ENCODE results near the gene TRIM8. TPM values are rescaled to one million over a fixed set of nuclear protein-coding genes. Genes with fewer than 3 reads are reported as not detected.

TRIM8 gene
- total and polyA plus RNA-seq, 2 of the 4 experiments (the other 2 are of a cell fraction), result 25.5 to 126 TPM

DNA sequence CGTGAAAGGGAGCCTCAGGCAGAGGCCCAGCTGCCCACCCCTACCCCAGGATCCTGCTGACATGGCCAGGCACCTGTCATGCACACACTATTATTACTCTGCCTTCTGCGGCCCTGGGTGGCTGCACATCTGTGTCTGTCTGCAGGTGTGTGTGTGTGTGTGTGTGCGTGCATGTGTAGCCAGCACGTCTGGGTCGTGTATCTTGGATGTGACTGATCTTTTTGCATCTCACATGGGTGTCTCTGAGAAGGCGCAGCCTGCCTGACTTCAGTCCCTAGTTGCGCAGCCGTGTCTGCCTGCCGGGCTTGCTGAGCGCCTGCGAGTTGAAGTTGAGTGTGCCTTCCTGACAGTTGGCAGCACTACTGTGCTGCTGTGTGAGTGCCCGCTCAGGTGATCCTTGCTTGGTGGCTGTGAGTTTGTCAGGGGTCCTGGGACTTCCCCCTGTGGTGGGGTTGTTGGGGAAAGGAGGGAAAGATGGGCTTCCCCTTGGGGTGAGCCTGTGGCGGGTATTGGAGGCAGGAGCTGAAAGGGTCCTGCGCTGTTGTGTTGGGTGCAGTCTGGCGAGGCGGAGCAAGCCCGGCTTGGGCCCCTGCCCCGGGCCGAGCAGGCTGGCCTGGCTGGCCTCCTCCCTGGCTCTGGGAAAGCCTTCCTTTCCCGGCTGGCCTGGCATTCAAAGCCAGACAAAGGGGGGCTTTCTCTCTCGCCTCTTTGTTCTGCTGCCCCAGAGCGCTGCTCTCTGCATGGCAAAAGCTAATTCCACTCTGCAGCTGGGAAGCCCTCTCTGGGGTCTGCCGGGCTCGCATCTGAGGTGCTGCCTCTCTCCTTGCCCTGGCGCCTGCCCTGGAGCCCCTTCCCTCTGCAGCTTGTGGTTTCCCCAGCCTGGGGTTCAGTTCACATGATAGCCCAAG, 4.9 kb downstream of the TRIM8 start:
- 37% methylated on average over 11 of the region's 25 CpGs; no CpG with 5 or more reads in 1 of the 2 experiments for WGBS, 2 experiments (ENCODE audit: extremely low coverage in 2 of 2, insufficient read length in 1 of 2)
- H2BK120ac ChIP-seq (ENCODE audit: low read depth, low read length), result no peak overlapping the region; the same call in 1 of the 2 replicates
- no peak overlapping the region for H4K5ac ChIP-seq (ENCODE audit: low read depth, low read length)
- H4K91ac ChIP-seq (ENCODE audit: insufficient read depth, low read depth, low read length), result peak overlapping the region; percentile 25; the same call in 1 of the 2 replicates
- ChIA-PET POLR2A (ENCODE audit: unreplicated experiment) (no interaction called here), CTCF (no interaction called here)
- H3K27me3 ChIP-seq (ENCODE audit: control insufficient read depth, insufficient read depth, low read length), result no peaks in the 10 kb centered on the region
- DNase-seq, result no peak
- peak overlapping the region; percentile 89 for H2AK9ac ChIP-seq (replicated peaks; ENCODE audit: low read depth, low read length, poor library complexity)
- peak overlapping the region; percentile 83 for H3K23ac ChIP-seq (ENCODE audit: low read depth, low read length)
- H3K18ac ChIP-seq (ENCODE audit: low read depth, low read length), result no peak overlapping the region
- H3K56ac ChIP-seq (ENCODE audit: extremely low read depth, insufficient read depth, low read length), result no peak overlapping the region
- BruUV-seq (replicated peaks), result no TSS peak
- H2AFZ ChIP-seq (replicated peaks; ENCODE audit: low read length, poor library complexity), result peak overlapping the region; percentile 26
- no peak overlapping the region for H2BK15ac ChIP-seq (ENCODE audit: low read depth, low read length)
- H3K14ac ChIP-seq (replicated peaks; ENCODE audit: low read depth, low read length), result peak overlapping the region; percentile 61; the same call in 1 of the 2 replicates
- H2BK20ac ChIP-seq (ENCODE audit: low read depth, low read length), result no peak overlapping the region
- H2AK5ac ChIP-seq (ENCODE audit: low read depth, low read length), result peak overlapping the region; percentile 44
- peak overlapping the region; percentile 15 for H2BK5ac ChIP-seq (ENCODE audit: low read depth, low read length, poor library complexity, severe bottlenecking)
- peaks cover 40% of the 10 kb centered on the region for H3K4me1 ChIP-seq (ENCODE audit: control insufficient read depth, insufficient read depth, low read length)
- intact Hi-C loops (cut with micrococcal nuclease), result loop anchor here (10.0 kb wide), 1 partner anchor 254 kb away; the partner anchor contains the start of gene NFKB2
- H3K4me3 ChIP-seq (ENCODE audit: insufficient read depth, low read depth, low read length), result peak overlapping the region; percentile 15
- peaks cover 8 to 83% of the 10 kb centered on the region in 2 experiments; a peak in 3 of 4 replicates for H3K79me1 ChIP-seq (ENCODE audit: low read depth in 1 of 2, low read length in 2 of 2)
- no peak for ATAC-seq (ENCODE audit: low read depth)
- H3K4ac ChIP-seq (ENCODE audit: low read depth, low read length), result peak overlapping the region; percentile 37; the same call in 1 of the 2 replicates
- no peaks in the 10 kb centered on the region for H3K9me3 ChIP-seq (ENCODE audit: control insufficient read depth, insufficient read depth, low read length)
- dilution Hi-C loops (cut with HindIII; ENCODE audit: low sequenced_read_pairs, unreplicated experiment), result no loop called here
- peaks cover 98% of the 10 kb centered on the region for H4K20me1 ChIP-seq (ENCODE audit: insufficient read depth, low read length)
- peak overlapping the region; percentile 81 for H3K4me2 ChIP-seq (ENCODE audit: low read depth, low read length)
- H3K9ac ChIP-seq (ENCODE audit: low read depth, low read length), result peak overlapping the region; percentile 32
- H3K27ac ChIP-seq (ENCODE audit: insufficient read depth, low read length), result peak overlapping the region; percentile 38
- in situ Hi-C loops (cut with MboI; ENCODE audit: low sequenced_read_pairs), result no loop called here
- peaks cover 48% of the 10 kb centered on the region for H3K9me1 ChIP-seq (ENCODE audit: insufficient read depth, low read length)
- H4K8ac ChIP-seq (ENCODE audit: low read depth in 2 of 2, low read length in 2 of 2), result peak overlapping the region in 1 of 2 experiments; percentile 8; a peak in 1 of 4 replicates
- peaks cover 39% of the 10 kb centered on the region for H3K36me3 ChIP-seq (ENCODE audit: control insufficient read depth, insufficient read depth, low read length)
- TF ChIP-seq, protein P1, sequence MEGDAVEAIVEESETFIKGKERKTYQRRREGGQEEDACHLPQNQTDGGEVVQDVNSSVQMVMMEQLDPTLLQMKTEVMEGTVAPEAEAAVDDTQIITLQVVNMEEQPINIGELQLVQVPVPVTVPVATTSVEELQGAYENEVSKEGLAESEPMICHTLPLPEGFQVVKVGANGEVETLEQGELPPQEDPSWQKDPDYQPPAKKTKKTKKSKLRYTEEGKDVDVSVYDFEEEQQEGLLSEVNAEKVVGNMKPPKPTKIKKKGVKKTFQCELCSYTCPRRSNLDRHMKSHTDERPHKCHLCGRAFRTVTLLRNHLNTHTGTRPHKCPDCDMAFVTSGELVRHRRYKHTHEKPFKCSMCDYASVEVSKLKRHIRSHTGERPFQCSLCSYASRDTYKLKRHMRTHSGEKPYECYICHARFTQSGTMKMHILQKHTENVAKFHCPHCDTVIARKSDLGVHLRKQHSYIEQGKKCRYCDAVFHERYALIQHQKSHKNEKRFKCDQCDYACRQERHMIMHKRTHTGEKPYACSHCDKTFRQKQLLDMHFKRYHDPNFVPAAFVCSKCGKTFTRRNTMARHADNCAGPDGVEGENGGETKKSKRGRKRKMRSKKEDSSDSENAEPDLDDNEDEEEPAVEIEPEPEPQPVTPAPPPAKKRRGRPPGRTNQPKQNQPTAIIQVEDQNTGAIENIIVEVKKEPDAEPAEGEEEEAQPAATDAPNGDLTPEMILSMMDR (conservative IDR thresholded peaks at IDR 0.05; ENCODE audit: low read depth, low read length), result no peak
- TF ChIP-seq, protein P2, sequence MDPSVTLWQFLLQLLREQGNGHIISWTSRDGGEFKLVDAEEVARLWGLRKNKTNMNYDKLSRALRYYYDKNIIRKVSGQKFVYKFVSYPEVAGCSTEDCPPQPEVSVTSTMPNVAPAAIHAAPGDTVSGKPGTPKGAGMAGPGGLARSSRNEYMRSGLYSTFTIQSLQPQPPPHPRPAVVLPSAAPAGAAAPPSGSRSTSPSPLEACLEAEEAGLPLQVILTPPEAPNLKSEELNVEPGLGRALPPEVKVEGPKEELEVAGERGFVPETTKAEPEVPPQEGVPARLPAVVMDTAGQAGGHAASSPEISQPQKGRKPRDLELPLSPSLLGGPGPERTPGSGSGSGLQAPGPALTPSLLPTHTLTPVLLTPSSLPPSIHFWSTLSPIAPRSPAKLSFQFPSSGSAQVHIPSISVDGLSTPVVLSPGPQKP (IDR thresholded peaks at IDR 0.05; ENCODE audit: borderline replicate concordance, low read depth, low read length), result no peak
- TF ChIP-seq RAD21 (IDR thresholded peaks at IDR 0.05; ENCODE audit: low read length) (no peak), POLR2A (IDR thresholded peaks at IDR 0.05; ENCODE audit: low read depth, low read length) (no peak), MAZ (IDR thresholded peaks at IDR 0.05; ENCODE audit: borderline replicate concordance, low read depth, low read length) (no peak), BHLHE40 (IDR thresholded peaks at IDR 0.05; ENCODE audit: low read depth, low read length) (no peak), FOS (IDR thresholded peaks at IDR 0.05; ENCODE audit: low read depth, low read length) (no peak), CEBPB (IDR thresholded peaks at IDR 0.05; ENCODE audit: low read depth, low read length) (no peak), CHD1 (IDR thresholded peaks at IDR 0.05; ENCODE audit: low read depth, low read length) (no peak), SMC3 (IDR thresholded peaks at IDR 0.05; ENCODE audit: low read depth, low read length) (no peak), NFE2L2 (IDR thresholded peaks at IDR 0.05; ENCODE audit: low read depth, low read length) (no peak), MXI1 (IDR thresholded peaks at IDR 0.05; ENCODE audit: borderline replicate concordance, low read depth, low read length) (no peak), RFX5 (IDR thresholded peaks at IDR 0.05; ENCODE audit: low read depth, low read length) (no peak)
- TF ChIP-seq, protein P3, sequence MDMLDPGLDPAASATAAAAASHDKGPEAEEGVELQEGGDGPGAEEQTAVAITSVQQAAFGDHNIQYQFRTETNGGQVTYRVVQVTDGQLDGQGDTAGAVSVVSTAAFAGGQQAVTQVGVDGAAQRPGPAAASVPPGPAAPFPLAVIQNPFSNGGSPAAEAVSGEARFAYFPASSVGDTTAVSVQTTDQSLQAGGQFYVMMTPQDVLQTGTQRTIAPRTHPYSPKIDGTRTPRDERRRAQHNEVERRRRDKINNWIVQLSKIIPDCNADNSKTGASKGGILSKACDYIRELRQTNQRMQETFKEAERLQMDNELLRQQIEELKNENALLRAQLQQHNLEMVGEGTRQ (IDR thresholded peaks at IDR 0.05; ENCODE audit: low read depth, low read length), result no peak
